GM12864 (cell line): Measurements from ENCODE around the gene RPL28.

Experiments used
- DNase-seq: peaks from one replicate; pipeline ENCODE4 v3.0.0-alpha.2; 2011; ENCODE audit warnings: low read depth
- H3K4me3 ChIP-seq: 2 replicates; pipeline ENCODE4 v1.5.1; 2011; ENCODE audit warnings: mild to moderate bottlenecking, low read depth, low read length, control low read depth
- CTCF ChIP-seq: IDR thresholded peaks from 2 replicates; pipeline ENCODE4 v1.5.1; 2011; ENCODE audit warnings: low read depth, mild to moderate bottlenecking, moderate library complexity, low read length, control low read depth, inconsistent platforms; ENCODE audit errors: missing control alignments

The RPL28 gene

GRCh38 chr19:55369653-55370304 is 16.0 kb upstream of the RPL28 start:
- DNase-seq, result no peak
- H3K4me3 ChIP-seq, result no peak overlapping the region
- no peak for TF ChIP-seq CTCF

GRCh38 chr19:55370305-55370988 is 15.3 kb upstream of the RPL28 start, which contains the start of gene IL11:
Gene IL11, minus strand, starts transcription at chr19:55370463. Its CDS starts 153 bp downstream, at chr19:55370310.
- H3K4me3 ChIP-seq, result no peak within 1 kb of the TSS
- TF ChIP-seq CTCF, result no peak
- no peak for DNase-seq

- no peak for DNase-seq
- H3K4me3 ChIP-seq, result no peak overlapping the region
Measured at GRCh38 chr19:55372316-55373081, 13.2 kb upstream of the RPL28 start.

GRCh38 chr19:55373306-55373992 is 12.3 kb upstream of the RPL28 start:
- TF ChIP-seq CTCF, result no peak
- DNase-seq, result no peak
- no peak overlapping the region for H3K4me3 ChIP-seq

More at GRCh38 chr19:55372316-55373081, 13.2 kb upstream of the RPL28 start:
- TF ChIP-seq CTCF, result no peak

- H3K4me3 ChIP-seq, result no peak overlapping the region
- no peak for DNase-seq
- TF ChIP-seq CTCF, result no peak
Measured at GRCh38 chr19:55373993-55374757, 11.6 kb upstream of the RPL28 start.
